ENCODE data around the gene NME8.

The NME8 gene

GRCh38 chr7:37820708-37821468 lies 27.5 kb upstream of the NME8 start:
- no peak for TF ChIP-seq CTCF (IDR thresholded peaks at IDR 0.05; ENCODE audit: extremely low read depth, missing control alignments)
- no peak for DNase-seq (ENCODE audit: low spot score)

GRCh38 chr7:37822946-37823345 lies 25.5 kb upstream of the NME8 start:
- DNase-seq (ENCODE audit: low spot score) = no peak
- TF ChIP-seq CTCF (IDR thresholded peaks at IDR 0.05; ENCODE audit: extremely low read depth, missing control alignments) = no peak

GRCh38 chr7:37823557-37823956 lies 24.8 kb upstream of the NME8 start:
- DNase-seq (ENCODE audit: low spot score) = no peak

GRCh38 chr7:37825038-37825437 lies 23.4 kb upstream of the NME8 start:
- no peak for TF ChIP-seq CTCF (IDR thresholded peaks at IDR 0.05; ENCODE audit: extremely low read depth, missing control alignments)
- DNase-seq (ENCODE audit: low spot score) = no peak

More at GRCh38 chr7:37823557-37823956, 24.8 kb upstream of the NME8 start:
- no peak for TF ChIP-seq CTCF (IDR thresholded peaks at IDR 0.05; ENCODE audit: extremely low read depth, missing control alignments)

- DNase-seq (ENCODE audit: low spot score) = peak; percentile 34
- no peak for TF ChIP-seq CTCF (IDR thresholded peaks at IDR 0.05; ENCODE audit: extremely low read depth, missing control alignments)
Measured at GRCh38 chr7:37826825-37827224, 21.6 kb upstream of the NME8 start.

GRCh38 chr7:37831244-37831643 lies 17.2 kb upstream of the NME8 start:
- no peak for TF ChIP-seq CTCF (IDR thresholded peaks at IDR 0.05; ENCODE audit: extremely low read depth, missing control alignments)
- no peak for DNase-seq (ENCODE audit: low spot score)

- DNase-seq (ENCODE audit: low spot score) = peak; percentile 32
- peak; percentile 64 for TF ChIP-seq CTCF (IDR thresholded peaks at IDR 0.05; ENCODE audit: extremely low read depth, missing control alignments)
Measured at GRCh38 chr7:37832194-37832593, 16.2 kb upstream of the NME8 start.

Measured in GM20000 (cell line).